DMS53 treated with DMSO at 0.1 percent for 48 hours (cell line): ENCODE measurements around the gene ASPHD1.

ENCODE experiments used
- DNase-seq: peaks from one replicate; lab custom pipeline; 2025; ENCODE audit not compliant: unreplicated experiment; lab: John Stamatoyannopoulos, UW

Gene ASPHD1

DNA sequence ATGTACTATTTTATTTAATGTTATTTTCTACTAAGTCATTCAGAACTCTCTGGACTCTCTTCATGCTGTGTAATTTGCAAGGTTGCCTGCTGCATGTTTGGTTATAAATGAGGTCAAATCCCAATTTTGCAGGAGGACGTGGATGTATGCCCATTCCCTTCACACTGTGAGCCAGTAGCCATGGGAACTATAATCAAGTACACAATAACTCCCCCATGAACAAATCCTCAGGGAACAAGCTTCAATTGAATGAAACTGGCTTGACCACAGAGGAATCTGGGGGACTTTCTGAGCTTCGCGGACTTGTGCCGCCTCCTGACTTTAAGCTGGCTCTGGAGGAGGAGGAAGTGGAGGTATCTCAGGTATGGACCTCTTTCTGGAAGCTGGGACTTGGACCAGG is 40.4 kb downstream of the ASPHD1 start:
- no peak for DNase-seq

DNA sequence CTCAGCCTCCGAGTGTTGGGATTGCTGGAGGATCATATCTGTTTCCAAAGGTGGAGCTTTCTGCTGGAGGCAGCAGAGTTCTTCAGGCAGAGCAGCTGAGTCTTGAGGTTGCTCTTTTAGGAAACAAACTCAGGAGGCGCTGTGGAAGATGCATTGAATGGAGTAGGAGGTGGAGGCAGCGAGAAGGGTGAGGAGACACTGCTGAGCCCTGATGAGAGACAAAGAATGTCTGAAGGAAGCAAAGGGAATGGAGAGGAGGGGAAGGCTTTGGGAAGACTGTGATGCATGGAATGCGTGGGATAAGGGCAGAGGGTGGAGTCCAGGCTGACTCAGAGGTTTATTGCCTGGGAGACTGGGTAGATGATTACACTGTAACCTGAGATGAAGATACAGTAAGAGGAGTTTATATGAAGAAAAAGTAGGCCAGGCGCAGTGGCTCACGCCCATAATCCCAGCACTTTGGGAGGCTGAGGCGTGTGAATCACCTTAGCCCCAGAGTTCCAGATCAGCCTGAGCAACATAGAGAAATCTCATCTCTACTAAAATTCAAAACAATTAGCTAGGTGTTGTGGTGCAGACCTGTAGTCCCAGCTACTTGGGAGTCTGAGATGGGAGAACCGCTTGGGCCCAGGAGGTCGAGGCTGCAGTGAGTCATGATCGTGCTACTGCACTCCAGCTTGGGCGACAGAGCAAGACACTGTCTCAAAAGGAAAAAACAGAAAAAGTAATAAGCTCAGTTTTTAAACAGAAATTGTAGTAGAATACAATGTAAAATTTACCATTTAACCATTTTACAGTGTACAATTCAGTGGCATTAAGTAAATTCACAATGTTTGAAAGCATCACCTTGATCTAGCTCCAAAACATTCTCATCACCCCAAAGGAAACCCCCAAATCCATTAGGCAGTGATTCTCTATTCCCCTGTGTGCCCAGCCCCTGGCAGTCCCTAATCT is 43.8 kb downstream of the ASPHD1 start:
- DNase-seq: peak; percentile 80

GRCh38 chr16:29947897-29948296 is 47.6 kb downstream of the ASPHD1 start:
- no peak for DNase-seq

DNA sequence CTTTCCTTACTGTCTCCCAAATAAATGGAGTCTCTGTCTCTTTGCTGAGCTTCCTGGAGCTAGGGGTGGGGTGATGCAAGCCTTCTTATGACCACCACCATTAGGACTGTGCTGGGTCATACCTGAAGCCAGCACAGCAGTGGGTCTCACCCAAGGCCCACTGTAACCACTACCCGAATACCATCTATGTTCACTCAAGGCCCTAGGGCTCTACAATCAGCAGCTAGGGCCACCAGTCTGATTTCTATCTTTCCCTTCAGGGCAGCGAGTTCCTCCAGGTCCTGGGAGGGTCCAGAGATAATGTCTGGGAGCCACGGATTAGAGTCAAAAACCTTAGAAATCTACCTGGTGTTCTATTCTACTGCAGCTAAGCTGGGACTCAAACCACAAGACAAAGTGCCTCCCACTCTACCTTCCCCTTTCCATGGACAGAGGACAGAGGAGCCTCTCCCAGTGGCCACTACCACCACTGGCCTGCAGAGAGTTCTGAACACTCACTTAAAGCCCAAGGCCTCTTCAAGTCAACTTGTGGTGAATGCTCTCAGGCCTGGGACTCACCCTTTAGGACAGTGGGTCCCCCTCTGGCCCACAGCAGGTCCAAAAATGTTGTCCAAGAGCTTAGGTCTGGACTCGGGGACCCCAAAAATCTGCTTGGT is 50.6 kb downstream of the ASPHD1 start:
- DNase-seq: no peak

DNA sequence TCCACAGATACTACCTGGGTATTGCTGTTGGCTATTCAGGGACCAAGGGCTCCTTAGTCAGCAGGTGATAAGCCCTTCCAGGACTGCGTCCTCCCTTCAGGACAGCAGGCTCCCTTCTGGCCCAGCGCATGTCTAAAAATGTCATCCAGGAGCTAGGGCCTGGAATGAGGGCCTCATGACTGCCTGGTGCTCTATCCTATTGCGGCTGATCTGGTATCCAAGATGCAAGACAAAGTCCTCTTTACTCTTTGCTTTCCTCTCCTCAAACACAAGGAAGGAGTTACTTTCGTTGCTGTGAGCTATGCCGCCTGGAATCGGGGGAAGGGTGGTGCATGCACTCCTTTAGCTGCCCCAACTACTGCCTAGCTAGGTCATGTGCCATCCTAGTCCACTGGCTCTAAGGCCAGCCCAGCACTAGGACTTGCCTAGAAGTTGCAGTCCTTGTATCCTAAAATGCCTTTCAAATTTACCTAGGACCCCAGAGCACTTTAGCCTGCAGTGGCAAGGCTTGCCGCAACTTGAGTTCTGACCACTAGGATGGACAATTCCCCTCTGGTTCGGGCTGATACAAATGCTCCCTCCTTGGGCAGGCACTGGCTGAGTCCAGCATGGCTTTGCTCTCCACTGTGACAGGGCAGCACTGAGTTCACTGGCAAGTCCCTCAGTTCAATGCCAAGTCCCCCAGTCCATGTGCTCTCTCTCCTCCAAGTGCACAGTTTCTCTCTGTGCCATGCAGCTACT is 51.5 kb downstream of the ASPHD1 start:
- DNase-seq: no peak
